ENCODE measurements around the gene TRAPPC10.

- TF ChIP-seq POLR2A (IDR thresholded peaks at IDR 0.05) (no peak), CTCF (IDR thresholded peaks at IDR 0.05) (peak in 3 of 6 experiments; percentile 8 to 31 (median 22))
Measured at GRCh38 chr21:44012474-44013379, 618 bp downstream of the TRAPPC10 start.

Measured in thyroid gland (tissue), 4 donors.